Astrocyte (in vitro differentiated cells and primary cell): Measurements from ENCODE around the gene GPR156.

Experiments
- CTCF ChIP-seq: IDR thresholded peaks from 2 replicates; pipeline ENCODE4 v1.5.1; 2011; ENCODE audit warnings: low read depth, mild to moderate bottlenecking, inconsistent platforms, low read length, moderate library complexity; ENCODE audit not compliant: insufficient read depth
- EZH2 ChIP-seq: IDR thresholded peaks from 2 replicates; pipeline ENCODE4 v1.6.1; 2012; ENCODE audit warnings: mild to moderate bottlenecking, low read length, inconsistent platforms; ENCODE audit not compliant: insufficient read depth

- no peak for TF ChIP-seq EZH2
- no peak for TF ChIP-seq CTCF
Measured at GRCh38 chr3:120156699-120157098, 128.3 kb downstream of the GPR156 start.
